Renal cortex interstitium (tissue), 11 donors: ENCODE data around the gene DGLUCY. TPM values are rescaled to one million over a fixed set of nuclear protein-coding genes. Genes with fewer than 3 reads are reported as not detected.
"Not testable (repeated sequence)": the region's sequence is repeated elsewhere in the genome, so short reads cannot be mapped to it uniquely, and the experiment has no call there.

Source experiments
- DNase-seq, 11 donors: peaks; one replicate each; pipeline ENCODE4 v3.0.0-alpha.2; 2013; ENCODE audit warnings: low read depth in 9 of 11, low spot score in 4 of 11; ENCODE audit errors: extremely low read depth in 1 of 11
- polyA plus RNA-seq, 3 donors: library from polyadenylated mRNA; unstranded; fragments of 120-200 nt; gene quantifications; one replicate each; pipeline ENCODE4 v1.2.1, GENCODE V29; 2013; ENCODE audit not compliant: insufficient read length in 3 of 3

Gene DGLUCY
- polyA plus RNA-seq, 3 donors = 65.4 to 79.2 (median 73.4) TPM

GRCh38 chr14:91221270-91221669 is 107.4 kb downstream of the DGLUCY start:
- no peak for DNase-seq

GRCh38 chr14:91223028-91223783 is 109.3 kb downstream of the DGLUCY start:
- DNase-seq = no peak

GRCh38 chr14:91225025-91225424 is 111.2 kb downstream of the DGLUCY start:
- DNase-seq = no peak

- not testable (repeated sequence) for DNase-seq
Measured at GRCh38 chr14:91226360-91226759, 112.5 kb downstream of the DGLUCY start.

GRCh38 chr14:91227183-91227628 is 113.3 kb downstream of the DGLUCY start:
- no peak for DNase-seq

- DNase-seq = no peak
Measured at GRCh38 chr14:91228112-91229004, 114.5 kb downstream of the DGLUCY start.

GRCh38 chr14:91229005-91229382 is 115.1 kb downstream of the DGLUCY start:
- no peak for DNase-seq

GRCh38 chr14:91229743-91230200 is 115.9 kb downstream of the DGLUCY start:
- no peak for DNase-seq

- DNase-seq = no peak
Measured at GRCh38 chr14:91230397-91231035, 116.6 kb downstream of the DGLUCY start.

- DNase-seq = no peak
Measured at GRCh38 chr14:91231446-91231845, 117.6 kb downstream of the DGLUCY start.

GRCh38 chr14:91232052-91232451 is 118.2 kb downstream of the DGLUCY start:
- no peak for DNase-seq

- DNase-seq = no peak
Measured at GRCh38 chr14:91232603-91233002, 118.7 kb downstream of the DGLUCY start.

- no peak for DNase-seq
Measured at GRCh38 chr14:91233936-91234790, 120.3 kb downstream of the DGLUCY start.

- DNase-seq = no peak
Measured at GRCh38 chr14:91234791-91235114, 120.9 kb downstream of the DGLUCY start.

GRCh38 chr14:91235841-91236240 is 122.0 kb downstream of the DGLUCY start:
- DNase-seq = no peak

- DNase-seq = no peak
Measured at GRCh38 chr14:91237219-91237618, 123.3 kb downstream of the DGLUCY start.

GRCh38 chr14:91238085-91238484 is 124.2 kb downstream of the DGLUCY start:
- DNase-seq = no peak

GRCh38 chr14:91238661-91239060 is 124.8 kb downstream of the DGLUCY start:
- DNase-seq = no peak

- no peak for DNase-seq
Measured at GRCh38 chr14:91241863-91242262, 128.0 kb downstream of the DGLUCY start.
